ENCODE results near the gene SLC22A7.

SLC22A7 gene, protein sequence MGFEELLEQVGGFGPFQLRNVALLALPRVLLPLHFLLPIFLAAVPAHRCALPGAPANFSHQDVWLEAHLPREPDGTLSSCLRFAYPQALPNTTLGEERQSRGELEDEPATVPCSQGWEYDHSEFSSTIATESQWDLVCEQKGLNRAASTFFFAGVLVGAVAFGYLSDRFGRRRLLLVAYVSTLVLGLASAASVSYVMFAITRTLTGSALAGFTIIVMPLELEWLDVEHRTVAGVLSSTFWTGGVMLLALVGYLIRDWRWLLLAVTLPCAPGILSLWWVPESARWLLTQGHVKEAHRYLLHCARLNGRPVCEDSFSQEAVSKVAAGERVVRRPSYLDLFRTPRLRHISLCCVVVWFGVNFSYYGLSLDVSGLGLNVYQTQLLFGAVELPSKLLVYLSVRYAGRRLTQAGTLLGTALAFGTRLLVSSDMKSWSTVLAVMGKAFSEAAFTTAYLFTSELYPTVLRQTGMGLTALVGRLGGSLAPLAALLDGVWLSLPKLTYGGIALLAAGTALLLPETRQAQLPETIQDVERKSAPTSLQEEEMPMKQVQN

DNA sequence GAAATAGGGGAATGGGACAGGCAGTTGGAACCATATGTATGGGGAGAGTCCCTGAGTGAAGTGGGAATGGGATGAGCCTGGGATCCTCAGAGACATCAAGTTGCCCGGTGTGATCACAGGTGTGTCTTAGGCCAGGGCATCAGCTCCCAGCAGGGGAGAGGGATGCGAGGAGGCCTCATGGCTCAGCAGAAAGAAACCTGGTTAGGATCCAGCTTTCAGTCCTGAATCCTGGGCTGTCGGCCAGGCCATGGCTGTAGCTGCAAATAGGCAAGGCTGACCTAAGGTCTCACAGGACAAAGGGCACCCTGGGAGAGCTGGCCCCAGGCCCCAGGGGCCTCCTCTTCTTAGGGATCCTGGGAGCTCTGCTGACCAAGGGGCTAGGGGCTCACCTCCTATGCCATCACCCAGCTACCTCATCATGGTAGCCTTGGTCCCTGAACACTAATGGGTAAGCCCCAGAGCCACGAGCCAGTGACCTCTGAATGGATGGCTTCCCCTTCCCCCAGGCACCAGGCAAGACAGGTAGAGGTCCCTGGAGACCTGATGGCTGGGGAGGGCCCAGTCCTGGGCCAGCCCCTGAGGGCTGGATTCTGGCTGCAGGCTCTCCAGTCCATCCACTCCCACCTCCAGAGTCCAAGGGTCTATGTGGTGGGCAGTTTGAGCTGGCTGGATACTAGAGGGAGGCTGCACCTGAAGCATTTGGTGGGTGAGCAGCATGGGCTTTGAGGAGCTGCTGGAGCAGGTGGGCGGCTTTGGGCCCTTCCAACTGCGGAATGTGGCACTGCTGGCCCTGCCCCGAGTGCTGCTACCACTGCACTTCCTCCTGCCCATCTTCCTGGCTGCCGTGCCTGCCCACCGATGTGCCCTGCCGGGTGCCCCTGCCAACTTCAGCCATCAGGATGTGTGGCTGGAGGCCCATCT is at the start of gene SLC22A7:
SLC22A7 (plus strand) TSS at position 617 of the 921 bp plus-strand sequence; CDS start at position 716, 99 bp downstream.
- no peak for DNase-seq (ENCODE audit: extremely low read depth in 1 of 2, low read depth in 1 of 2)

DNA sequence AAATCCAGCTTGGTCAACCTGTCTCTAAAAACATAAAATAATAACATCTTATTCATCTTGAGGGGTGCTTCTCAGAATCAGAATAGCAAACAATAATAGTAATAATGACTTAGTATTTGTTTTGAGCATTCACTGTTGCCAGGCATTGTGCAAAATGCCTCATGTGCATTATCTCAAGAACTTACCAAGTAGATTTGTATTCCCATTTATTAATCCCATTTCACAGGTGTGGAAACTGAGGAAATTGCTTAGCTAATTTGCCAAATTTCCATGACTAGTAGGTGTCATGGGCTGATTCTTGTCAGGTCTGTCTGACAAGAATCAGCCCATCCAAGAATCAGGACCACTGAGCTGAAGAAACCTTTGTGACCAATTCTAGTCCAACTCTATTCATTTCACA is 49.3 kb upstream of the SLC22A7 start:
- DNase-seq (ENCODE audit: extremely low read depth in 1 of 2, low read depth in 1 of 2) = no peak

DNA sequence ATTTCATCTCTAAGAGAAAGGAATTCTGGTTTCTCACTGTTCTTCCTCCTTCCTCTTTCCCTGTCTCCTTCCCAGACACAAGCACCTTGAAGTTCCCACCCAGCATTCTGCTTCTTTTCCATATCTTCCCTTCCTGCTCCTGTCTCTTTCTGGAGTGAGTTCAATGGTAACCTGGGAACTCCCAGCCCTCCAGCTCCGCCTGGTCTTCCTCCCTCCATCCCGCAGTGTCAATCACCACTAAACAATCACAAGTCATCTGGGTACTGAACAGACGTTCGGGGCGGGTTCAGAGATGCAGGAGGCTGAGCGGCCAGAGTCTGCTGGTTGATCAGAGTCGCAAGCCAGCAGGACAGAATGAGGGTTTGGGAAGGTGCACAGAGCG is 47.1 kb upstream of the SLC22A7 start:
- no peak for DNase-seq (ENCODE audit: extremely low read depth in 1 of 2, low read depth in 1 of 2)

DNA sequence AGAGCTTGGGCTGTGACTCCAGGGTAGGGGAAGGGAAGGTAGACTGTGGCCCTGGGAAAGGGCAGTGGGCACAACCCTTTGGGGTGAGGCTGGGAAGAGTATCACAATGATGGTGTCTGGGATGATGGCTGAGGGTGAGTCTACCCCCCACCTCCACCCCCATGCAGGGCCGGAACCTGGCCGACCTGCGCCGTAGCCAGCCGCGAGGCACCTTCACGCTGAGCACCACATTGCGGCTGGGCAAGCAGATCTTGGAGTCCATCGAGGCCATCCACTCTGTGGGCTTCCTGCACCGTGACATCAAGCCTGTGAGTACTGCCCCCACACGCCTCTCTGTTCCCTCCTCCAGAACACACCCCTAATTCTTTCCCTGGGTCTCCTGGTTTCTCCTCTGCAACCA is 44.7 kb upstream of the SLC22A7 start:
- DNase-seq (ENCODE audit: extremely low read depth in 1 of 2, low read depth in 1 of 2) = no peak

DNA sequence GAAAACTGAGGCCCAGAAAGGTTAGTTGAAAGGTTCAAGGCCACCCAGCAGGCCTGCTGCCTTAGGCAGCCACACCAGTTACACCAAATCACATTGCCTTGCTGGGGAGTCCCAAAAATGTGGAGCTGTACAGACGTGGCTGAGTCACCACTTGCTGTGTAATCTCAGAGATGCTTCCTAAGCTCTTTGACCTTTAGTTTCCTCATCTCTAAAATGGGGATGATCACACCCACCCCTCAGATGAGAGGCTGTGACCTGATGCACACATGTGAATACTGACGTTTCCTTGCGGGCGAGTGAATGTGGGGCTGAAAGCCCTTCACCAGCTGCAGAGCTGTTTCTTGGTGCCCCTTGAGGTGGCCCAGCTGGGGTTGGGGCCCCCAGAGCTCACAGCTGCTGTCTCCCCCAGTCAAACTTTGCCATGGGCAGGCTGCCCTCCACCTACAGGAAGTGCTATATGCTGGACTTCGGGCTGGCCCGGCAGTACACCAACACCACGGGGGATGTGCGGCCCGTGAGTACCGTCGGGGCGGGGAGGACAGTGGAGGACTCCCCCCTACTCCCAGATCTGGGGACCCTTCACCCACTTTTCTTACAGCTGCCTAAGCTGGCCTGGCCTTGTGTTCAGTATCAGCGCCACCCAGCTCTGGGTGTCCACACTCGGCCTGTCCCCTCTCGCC is 43.8 kb upstream of the SLC22A7 start:
- no peak for DNase-seq (ENCODE audit: extremely low read depth in 1 of 2, low read depth in 1 of 2)

DNA sequence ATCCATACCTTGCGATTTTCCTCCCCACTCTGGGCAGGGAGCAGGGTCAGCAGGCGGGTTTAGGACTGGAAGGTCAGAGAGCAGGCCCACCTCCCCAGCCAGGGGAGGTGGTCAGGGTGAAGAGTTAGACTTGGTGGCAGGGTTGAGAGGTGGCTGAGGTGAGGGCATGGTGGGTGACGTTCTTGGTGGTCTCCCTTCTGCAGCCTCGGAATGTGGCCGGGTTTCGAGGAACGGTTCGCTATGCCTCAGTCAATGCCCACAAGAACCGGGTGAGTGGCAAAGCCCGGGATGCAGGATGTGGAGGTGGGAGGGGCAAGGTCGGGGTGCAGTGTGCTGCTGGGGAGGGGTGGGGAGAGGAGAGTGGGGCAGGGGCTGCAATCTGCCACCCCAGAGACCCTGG is 43.2 kb upstream of the SLC22A7 start:
- no peak for DNase-seq (ENCODE audit: extremely low read depth in 1 of 2, low read depth in 1 of 2)

DNA sequence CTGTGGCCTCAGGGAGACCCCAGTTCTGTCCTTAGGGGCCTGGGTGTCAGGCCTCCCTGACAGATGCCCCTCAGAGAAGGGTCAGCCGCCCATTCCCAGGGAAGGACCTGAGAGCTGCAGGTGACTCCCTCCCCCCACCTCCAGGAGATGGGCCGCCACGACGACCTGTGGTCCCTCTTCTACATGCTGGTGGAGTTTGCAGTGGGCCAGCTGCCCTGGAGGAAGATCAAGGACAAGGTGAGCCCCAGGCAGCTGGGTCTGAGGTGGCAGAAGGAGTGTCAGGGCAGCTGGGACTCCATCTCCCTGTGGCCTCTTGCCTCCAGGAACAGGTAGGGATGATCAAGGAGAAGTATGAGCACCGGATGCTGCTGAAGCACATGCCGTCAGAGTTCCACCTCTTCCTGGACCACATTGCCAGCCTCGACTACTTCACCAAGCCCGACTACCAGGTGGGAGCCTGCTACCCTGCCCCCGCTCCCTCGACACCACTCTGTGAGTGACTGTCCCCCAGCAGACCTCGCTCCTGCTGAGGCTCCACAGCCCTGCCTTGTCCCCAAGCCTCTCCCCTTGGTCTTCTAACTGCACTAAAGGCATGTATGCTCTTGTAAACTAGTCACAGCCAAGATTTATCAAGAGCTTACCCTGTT is 42.5 kb upstream of the SLC22A7 start:
- DNase-seq (ENCODE audit: extremely low read depth in 1 of 2, low read depth in 1 of 2) = no peak

DNA sequence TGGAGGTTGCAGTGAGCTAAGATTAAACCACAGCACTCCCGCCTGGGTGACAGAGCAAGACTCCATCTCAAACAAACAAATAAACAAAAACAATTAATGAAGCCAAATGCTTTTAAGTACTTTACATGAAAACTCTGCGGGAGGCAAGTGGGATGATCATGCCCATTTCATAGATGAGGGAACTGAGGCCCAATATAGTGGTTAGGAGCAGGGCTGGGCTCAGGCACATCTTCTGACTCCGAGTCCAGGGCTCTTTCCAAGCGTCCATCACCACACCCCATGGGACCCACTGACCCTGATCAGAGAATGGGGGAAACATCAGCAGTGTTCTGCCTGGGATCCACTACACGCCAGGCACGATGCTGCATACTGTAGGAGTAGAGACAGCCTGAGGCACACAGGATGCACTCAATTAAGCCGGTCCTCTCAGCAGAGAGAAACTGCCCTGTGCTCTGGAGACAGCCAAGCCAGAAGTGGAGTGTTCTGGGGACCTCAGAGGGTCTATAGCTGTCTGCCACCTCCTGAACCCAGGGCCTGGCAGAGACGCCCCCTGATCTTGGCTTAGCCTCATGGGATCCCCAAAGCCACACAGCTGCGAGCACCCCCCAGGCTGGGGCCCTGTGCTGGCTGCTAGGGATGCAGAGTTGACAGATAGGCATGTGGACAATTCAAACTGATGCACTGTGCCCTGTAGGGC is 41.2 kb upstream of the SLC22A7 start:
- no peak for DNase-seq (ENCODE audit: extremely low read depth in 1 of 2, low read depth in 1 of 2)

DNA sequence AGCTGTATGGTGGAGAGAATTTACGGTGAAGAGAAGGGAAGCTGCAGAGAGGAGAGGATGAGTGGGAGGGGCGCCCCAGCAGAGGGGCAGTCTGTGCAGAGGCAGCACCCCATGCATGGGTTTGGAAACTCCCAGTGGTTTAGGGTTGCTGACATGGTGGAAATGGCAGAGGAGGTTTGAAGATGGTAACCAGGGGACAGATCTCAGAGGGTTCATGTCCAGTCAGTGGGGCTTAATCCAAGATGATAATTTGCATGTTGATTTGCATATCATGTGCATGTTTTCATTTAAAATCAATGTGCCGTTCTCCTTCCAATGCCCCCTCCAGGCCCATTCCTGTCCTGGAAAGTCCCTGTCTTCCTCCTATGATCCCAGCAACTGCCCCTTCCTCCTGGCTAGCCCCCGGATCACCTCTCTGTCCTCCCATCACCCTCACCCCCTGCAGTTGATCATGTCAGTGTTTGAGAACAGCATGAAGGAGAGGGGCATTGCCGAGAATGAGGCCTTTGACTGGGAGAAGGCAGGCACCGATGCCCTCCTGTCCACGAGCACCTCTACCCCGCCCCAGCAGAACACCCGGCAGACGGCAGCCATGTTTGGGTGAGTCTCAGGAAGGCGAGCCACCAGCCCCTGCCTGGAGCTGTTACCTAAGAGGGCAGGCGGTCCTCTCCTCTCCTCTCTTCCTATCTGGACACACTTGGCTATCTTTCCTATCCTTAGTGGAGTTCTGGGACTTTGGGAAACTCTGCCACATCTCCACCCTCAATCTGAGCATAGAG is 40.5 kb upstream of the SLC22A7 start:
- DNase-seq (ENCODE audit: extremely low read depth in 1 of 2, low read depth in 1 of 2) = no peak

DNA sequence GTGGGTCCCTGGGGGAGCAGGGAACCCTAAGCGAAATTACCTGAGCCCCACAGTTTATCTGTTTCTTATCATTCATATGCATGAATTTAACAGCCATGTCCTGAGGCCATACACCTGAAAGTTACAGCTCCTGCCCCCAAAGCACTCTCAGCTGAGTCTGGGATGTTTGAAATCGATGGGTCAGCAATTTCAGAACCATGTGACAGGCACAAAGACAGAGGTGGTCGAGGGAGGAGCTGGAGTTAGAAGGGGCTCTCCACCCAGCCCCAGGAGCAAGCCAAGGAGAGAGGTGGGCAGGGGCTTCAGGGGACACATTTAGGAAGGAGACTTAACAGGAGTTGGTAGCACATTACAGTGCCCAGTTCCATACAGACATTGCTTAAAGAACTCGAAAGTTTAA is 39.9 kb upstream of the SLC22A7 start:
- no peak for DNase-seq (ENCODE audit: extremely low read depth in 1 of 2, low read depth in 1 of 2)

DNA sequence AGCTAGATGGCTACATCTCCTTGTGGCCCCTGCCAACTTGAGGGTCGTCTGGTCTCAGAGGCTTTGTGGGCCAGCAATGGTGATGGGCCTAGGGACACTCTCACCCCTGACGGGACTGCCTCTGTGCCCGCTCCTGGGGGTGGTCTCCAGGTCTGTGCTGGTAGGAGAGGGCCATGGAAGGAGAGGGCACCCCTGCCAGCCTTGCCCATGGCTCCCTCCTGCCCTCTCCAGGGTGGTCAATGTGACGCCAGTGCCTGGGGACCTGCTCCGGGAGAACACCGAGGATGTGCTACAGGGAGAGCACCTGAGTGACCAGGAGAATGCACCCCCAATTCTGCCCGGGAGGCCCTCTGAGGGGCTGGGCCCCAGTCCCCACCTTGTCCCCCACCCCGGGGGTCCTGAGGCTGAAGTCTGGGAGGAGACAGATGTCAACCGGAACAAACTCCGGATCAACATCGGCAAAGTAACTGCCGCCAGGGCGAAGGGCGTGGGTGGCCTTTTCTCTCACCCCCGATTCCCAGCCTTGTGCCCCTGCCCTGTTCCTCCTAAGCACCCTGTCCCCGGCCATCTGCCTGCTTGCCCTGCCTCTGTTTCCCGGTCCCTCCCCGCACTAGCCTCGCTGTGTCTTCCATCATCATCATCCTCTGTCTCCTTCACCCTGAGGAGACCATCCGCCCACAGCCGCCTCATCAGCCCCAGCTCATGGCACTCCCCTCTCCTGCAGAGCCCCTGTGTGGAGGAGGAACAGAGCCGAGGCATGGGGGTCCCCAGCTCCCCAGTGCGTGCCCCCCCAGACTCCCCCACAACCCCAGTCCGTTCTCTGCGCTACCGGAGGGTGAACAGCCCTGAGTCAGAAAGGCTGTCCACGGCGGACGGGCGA is 39.0 kb upstream of the SLC22A7 start:
- no peak for DNase-seq (ENCODE audit: extremely low read depth in 1 of 2, low read depth in 1 of 2)

DNA sequence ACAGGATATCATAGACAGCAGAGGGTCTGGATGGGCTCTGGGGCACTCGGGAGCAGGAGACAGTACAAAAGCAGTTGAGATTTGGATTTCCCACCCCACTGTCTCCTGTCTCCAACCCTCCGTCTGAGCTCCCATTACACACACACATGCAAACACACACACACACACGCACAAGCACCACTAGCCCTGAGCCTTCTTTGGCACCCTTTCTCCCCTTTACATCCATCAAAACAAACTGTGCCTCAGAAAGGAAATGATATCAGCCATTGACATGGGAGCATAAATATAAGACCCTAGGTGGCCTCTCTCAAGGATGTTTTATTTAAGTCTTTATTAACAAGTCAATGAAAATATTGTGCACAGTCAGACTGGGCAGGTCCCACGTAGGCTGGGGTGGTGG is 37.3 kb upstream of the SLC22A7 start:
- no peak for DNase-seq (ENCODE audit: extremely low read depth in 1 of 2, low read depth in 1 of 2)

DNA sequence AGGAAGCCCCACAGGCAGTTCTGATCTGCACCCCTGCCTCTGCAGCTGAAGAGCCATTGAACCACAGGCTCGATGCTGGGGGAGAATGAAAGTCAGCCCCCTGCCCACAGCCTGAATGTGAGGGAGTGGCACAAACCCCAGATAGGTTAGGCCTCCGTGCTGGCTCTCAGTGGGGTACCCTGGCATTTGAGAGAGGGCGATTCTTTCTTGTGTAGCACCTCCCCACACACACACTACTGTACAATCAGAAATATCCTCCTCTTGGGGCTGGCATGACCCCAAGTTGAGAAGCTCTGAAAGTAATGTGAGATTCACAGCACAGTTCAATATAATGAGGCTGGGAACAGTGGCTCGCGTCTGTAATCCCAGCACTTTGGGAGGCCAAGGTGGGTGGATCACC is 36.9 kb upstream of the SLC22A7 start:
- no peak for DNase-seq (ENCODE audit: extremely low read depth in 1 of 2, low read depth in 1 of 2)

DNA sequence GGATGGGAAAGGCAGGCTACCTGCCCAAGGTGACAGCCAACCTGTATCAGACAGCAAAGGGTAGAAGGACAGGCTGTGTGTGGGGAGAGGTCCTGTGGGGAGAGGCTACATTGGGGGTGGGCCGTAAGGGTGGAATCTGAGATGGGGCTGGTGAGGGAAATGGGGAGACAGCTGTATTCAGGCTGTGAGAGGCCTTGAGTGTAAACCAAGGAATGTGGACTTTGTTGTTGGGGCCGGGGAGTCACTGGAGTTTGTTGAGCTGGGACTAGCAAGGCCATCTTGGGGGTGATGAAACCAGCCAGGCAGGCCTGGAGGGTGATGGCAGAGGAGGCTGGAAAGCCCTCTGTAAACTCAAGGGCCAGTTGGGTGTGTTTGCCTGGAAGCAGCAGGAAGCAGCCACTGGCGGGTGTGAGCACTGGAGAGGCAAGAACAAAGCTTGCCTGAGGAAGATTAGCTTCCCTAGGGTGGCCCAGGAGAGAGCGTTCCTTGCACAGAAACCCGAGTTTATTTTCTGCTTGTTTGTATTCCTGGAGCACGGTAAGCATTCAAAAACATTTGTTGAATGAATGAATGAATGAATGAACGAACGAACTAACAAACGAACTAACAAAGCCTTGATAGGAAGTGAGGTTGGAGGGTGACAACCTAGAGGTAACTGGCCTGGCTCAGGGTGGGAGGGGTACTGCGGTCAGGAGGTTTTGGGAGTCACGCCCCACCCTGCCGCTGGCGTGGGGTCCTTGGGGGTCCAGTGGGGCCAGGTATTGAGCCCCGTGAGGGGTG is 35.9 kb upstream of the SLC22A7 start:
- no peak for DNase-seq (ENCODE audit: extremely low read depth in 1 of 2, low read depth in 1 of 2)

DNA sequence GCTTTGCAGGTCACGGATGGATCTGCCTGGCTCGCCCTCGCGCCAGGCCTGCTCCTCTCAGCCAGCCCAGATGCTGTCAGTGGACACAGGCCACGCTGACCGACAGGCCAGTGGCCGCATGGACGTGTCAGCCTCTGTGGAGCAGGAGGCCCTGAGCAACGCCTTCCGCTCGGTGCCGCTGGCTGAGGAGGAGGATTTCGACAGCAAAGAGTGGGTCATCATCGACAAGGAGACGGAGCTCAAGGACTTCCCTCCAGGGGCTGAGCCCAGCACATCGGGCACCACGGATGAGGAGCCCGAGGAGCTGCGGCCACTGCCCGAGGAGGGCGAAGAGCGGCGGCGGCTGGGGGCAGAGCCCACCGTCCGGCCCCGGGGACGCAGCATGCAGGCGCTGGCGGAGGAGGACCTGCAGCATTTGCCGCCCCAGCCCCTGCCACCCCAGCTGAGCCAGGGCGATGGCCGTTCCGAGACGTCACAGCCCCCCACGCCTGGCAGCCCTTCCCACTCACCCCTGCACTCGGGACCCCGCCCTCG is 35.2 kb upstream of the SLC22A7 start:
- no peak for DNase-seq (ENCODE audit: extremely low read depth in 1 of 2, low read depth in 1 of 2)

DNA sequence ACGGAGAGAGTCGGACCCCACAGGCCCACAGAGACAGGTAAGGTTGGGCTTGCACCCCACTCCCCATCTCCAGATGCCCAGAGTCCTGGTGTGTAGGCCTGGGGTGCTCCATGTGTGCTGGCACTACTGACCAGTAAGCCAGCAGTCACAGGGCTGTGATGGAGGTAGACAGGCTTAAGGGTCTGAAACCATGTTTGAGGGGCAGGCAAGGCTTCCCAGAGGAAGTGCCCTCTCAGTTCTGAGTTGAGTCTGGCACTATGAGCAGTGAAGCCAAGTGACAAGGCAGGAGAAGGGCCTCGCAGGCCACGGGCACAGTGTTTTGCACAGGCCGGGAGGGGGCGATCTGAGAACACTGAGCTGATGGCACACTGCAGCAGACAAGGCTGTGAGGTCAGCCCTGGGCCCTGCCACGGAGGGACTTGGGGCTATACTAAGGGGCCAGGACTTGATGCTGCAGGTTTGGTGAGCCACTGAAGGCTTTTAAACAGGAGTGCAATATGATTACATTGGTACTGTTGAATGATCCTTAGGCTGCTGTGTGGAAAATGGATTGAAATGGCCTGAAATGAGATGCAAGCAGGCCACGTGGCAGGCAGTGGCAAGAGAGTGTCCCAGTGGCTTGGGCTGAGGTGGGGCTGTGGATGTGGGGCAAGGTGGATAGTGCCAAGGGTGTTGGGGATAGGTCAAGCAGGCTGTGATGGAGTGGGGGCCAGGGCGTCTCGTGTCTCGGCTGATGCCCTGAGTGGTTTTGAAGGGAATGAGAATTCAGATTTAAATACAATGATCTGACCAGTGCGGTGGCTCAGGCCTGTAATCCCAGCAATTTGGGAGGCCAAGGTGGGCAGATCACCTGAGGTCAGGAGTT is 34.5 kb upstream of the SLC22A7 start:
- peak in 1 of 2 donors; percentile 60 for DNase-seq (ENCODE audit: extremely low read depth in 1 of 2, low read depth in 1 of 2)

Data from activated CD8-positive, alpha-beta memory T cell treated with anti-CD3 and anti-CD28 coated beads for 1 hour (primary cell).